GM10266 (cell line): ENCODE results near the gene CLDN9.

Experiments used
- DNase-seq: peaks from one replicate; pipeline ENCODE4 v3.0.0; 2012; ENCODE audit errors: extremely low spot score
- CTCF ChIP-seq: IDR thresholded peaks from 2 replicates; pipeline ENCODE4 v1.5.1; 2012; ENCODE audit warnings: mild to moderate bottlenecking, low read depth; ENCODE audit not compliant: control insufficient read depth, insufficient read depth; ENCODE audit errors: missing control alignments

Gene CLDN9

GRCh38 chr16:3060339-3061127 lies 47.8 kb downstream of the CLDN9 start:
- no peak for DNase-seq
- TF ChIP-seq CTCF = no peak

GRCh38 chr16:3062553-3062952 lies 49.8 kb downstream of the CLDN9 start:
- TF ChIP-seq CTCF = no peak
- DNase-seq = no peak

- no peak for DNase-seq
- no peak for TF ChIP-seq CTCF
Measured at GRCh38 chr16:3063625-3064386, 51.1 kb downstream of the CLDN9 start.
